Muscle layer of colon (tissue), 2 donors: ENCODE measurements around the gene ARHGEF3.

Experiments
- H3K27ac ChIP-seq: one replicate; pipeline ENCODE4 v1.7.0; 2013; ENCODE audit warnings: low read depth, mild to moderate bottlenecking, low read length, moderate library complexity
- H3K27me3 ChIP-seq, 2 donors: one replicate each; pipeline ENCODE4 v1.7.0; 2013; ENCODE audit warnings: low read length in 2 of 2, mild to moderate bottlenecking in 2 of 2; ENCODE audit not compliant: insufficient read depth in 2 of 2, control insufficient read depth in 1 of 2
- H3K36me3 ChIP-seq: one replicate; pipeline ENCODE4 v1.7.0; 2013; ENCODE audit warnings: mild to moderate bottlenecking, low read length; ENCODE audit not compliant: insufficient read depth
- H3K4me1 ChIP-seq: one replicate; pipeline ENCODE4 v1.7.0; 2013; ENCODE audit warnings: mild to moderate bottlenecking, low read length; ENCODE audit not compliant: insufficient read depth
- H3K4me3 ChIP-seq, 2 donors: one replicate each; pipeline ENCODE4 v1.7.0; 2013; ENCODE audit warnings: low read length in 2 of 2, low read depth in 1 of 2, mild to moderate bottlenecking in 1 of 2, moderate library complexity in 1 of 2
- H3K9ac ChIP-seq: one replicate; pipeline ENCODE4 v1.7.0; 2013; ENCODE audit warnings: low read length
- H3K9me3 ChIP-seq: one replicate; pipeline ENCODE4 v1.7.0; 2013; ENCODE audit warnings: mild to moderate bottlenecking, low read length
- donor health status: abdominal sarcoma.
- donor health status: Adenocarcinoma of cecum.

The ARHGEF3 gene

DNA sequence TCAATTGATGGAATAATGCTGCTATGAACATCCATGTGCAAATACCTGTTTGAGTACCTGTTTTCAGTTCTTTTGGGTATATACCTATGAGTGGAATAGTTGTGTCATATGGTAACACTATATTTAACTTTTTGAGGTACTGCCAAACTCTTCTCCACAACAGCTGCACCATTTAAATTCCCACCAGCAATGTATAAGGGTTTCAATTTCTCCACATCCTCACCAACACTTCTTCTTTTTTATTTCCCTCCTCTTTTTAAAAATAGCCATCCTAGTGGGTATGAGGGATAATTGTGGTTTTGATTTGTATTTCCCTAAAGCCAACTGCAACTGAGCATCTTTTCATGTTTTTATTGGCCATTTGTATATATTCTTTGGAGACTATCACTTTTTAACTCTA, 31.3 kb upstream of the ARHGEF3 start:
- Histone ChIP-seq H3K9ac (no peak overlapping the region), H3K4me3 (no peak overlapping the region), H3K4me1 (no peaks in the 10 kb centered on the region), H3K27ac (no peak overlapping the region), H3K9me3 (no peaks in the 10 kb centered on the region), H3K36me3 (no peaks in the 10 kb centered on the region), H3K27me3 (no peaks in the 10 kb centered on the region)

DNA sequence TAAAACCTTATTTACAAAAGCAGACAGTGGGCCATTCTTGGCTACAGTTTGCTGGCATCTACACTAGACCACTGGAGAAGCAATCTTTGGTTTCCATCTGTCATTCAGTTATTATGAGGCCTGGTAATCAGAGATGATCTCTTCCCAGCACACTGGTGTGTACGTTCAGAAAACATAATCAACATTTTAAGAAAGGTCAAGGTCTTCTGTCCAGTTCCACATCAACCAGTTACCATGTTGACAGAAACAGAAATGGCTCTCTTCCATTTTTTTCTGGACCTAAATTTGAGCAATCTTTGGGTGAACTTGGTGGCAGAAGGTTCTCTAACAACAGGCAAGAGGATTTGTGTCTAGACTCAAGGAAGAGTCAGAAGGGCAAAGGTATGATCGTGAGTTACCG, 29.8 kb upstream of the ARHGEF3 start:
- Histone ChIP-seq H3K36me3 (no peaks in the 10 kb centered on the region), H3K27me3 (no peaks in the 10 kb centered on the region), H3K9me3 (no peaks in the 10 kb centered on the region), H3K4me3 (no peak overlapping the region), H3K9ac (no peak overlapping the region), H3K4me1 (no peaks in the 10 kb centered on the region), H3K27ac (no peak overlapping the region)

DNA sequence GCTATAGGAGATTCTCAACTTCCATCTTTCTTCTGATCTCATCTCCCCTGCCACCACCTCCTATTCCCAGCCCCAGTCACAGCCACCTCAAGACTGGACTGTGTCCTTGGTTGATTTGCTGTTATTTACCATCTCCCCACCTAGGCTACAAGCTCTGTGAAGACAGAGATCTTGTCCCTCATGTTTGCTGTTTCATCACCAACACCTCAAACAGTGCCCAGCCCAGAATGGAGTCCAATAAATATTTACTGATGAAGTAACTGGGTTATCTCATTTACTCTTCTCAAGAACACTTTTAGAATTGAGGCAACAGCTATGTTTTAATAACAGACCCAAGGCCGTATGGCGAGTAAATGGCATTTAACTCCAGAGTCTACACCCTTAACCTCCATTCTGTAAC, 29.1 kb upstream of the ARHGEF3 start:
- Histone ChIP-seq H3K36me3 (no peaks in the 10 kb centered on the region), H3K9me3 (no peaks in the 10 kb centered on the region), H3K27me3 (no peaks in the 10 kb centered on the region), H3K9ac (no peak overlapping the region), H3K4me3 (no peak overlapping the region), H3K27ac (no peak overlapping the region), H3K4me1 (peaks cover 4% of the 10 kb centered on the region)

DNA sequence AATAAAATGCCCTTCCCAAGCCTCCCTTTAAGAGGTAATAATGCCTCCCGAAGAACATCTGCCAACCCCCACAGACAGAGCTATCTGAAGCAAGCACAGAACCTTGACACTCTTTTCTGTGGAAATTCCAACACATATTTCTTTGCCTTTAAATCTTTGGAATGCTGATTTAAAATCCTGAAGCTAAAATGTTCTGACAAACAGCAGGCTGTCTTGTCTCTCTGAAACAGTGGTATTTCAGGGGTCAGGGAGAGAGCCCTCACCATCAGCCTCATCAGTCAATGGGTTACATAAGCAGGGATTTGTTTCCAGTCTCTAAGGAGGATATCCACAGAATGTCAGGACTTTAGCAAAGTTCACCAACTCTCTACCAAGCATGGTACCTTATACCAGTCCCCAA, 27.8 kb upstream of the ARHGEF3 start:
- Histone ChIP-seq H3K27ac (no peak overlapping the region), H3K36me3 (no peaks in the 10 kb centered on the region), H3K9me3 (no peaks in the 10 kb centered on the region), H3K4me1 (peaks cover 17% of the 10 kb centered on the region), H3K27me3 (no peaks in the 10 kb centered on the region), H3K4me3 (no peak overlapping the region), H3K9ac (no peak overlapping the region)

DNA sequence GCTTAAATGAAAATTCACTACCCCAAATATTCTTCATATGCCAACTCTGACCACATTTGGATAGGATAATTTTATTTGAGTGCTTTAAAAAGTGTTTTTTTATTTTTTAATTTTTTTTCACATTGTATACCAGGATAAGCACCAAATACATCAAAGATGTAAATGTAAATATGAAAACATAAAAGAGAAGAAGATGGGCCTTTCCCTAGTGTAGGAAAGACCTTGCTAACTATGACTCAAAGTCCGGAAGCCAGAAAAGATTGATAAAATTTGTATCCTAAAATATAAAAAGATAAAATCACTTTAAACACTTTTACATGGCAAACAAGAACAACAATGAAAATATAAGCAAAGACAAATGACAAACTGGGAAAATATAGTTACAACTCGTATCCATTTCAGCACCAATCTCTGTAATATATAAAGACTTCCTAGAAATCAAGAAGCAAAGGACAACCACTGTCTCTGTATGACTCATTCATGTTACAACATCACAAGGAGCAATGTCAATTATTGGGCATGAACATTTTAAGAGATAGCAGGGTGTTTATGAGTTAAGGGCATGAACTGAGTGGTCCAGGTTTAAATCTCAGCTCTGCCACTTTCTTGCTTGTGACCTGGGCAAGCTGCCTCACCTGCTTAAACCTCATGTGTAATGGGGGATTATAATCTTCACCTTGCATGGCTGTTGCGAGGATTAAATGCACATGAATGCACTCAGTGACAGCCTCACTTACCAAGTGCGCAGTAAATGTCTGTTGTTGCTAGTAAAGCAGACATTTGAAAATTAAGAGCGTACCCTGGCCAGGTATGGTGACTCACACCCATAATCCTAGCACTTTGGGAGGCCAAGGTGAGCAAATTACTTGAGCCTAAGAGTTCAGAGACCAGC, 25.3 kb upstream of the ARHGEF3 start:
- H3K9me3 ChIP-seq, result no peaks in the 10 kb centered on the region
- peaks cover 26% of the 10 kb centered on the region for H3K4me1 ChIP-seq
- no peaks in the 10 kb centered on the region for H3K27me3 ChIP-seq
- H3K4me3 ChIP-seq, result no peak overlapping the region
- H3K9ac ChIP-seq, result no peak overlapping the region
- H3K36me3 ChIP-seq, result no peaks in the 10 kb centered on the region
- H3K27ac ChIP-seq, result no peak overlapping the region

DNA sequence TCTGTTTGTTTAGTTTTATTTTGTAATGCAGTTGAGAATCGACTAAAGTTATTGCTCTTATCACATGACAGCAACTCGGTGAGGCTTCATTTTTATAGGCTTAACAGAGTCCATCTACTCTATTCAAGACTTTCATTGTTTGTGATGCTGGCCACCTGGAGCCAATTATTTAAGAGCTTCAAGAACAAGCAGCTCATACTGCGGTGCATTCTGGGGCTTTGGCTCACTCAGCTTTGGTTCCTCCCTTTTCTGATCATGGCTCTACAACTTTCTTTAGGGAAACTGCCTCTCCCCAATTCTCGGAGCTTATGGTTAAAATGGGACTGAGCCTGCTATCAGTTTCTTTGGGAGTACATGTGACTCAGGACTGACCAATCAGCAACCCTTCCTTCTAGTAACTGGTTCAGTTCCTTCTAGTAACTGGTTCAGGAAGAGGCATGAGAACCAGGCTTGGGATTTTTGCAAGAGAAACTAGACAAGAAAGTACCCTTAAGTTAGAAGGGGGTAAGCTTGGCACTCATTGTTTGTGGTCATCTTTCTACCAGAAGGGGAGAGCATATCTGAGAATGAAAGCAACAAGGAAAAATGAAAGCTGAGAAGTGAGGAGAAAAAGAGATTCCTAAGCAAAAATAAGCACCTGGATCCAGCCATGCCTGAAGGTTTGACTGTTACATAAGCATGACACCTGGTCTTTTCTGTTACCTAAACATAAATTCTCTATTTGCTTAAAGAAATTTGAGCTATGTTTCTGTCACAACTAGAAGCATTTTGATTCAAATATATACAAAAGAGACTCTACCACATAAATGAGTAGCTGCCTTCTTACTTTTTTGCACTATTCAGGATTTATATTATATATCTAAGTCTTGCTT, 24.1 kb upstream of the ARHGEF3 start:
- Histone ChIP-seq H3K27me3 (no peaks in the 10 kb centered on the region), H3K4me1 (peaks cover 26% of the 10 kb centered on the region), H3K36me3 (no peaks in the 10 kb centered on the region), H3K9ac (no peak overlapping the region), H3K4me3 (no peak overlapping the region), H3K9me3 (no peaks in the 10 kb centered on the region), H3K27ac (no peak overlapping the region)

DNA sequence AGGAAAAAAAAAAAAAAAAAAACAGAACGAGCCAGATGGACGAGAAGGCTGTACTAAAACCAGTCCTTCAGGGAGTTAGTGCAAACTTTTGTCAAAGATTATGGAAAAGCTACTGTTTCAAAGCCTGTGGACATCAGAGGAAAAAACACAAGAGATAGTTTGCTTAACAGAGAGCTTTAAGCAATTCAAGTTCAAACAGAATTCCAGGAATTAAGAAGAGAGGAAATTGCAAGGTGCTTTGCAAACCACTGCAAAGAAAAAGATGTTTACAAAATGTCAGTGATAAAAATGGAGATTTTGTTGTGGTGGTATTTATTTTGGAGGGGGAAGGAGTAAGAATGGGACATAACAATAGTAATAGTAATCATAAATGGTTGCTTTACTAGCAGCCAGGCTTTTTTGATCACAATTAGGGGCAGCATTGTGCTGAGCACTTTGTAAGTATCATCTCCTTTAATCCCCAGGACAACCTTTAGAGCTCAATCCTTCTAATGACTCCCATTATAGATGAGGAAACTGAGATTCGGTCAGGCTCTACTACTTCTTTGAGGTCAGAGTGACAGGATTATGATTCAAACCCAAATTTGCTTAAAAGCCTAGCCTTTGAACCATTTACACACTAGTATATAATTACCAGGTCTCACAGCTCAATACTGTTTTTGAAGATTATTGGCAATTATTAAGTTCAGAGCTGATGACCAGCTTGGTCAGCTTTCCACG, 22.4 kb upstream of the ARHGEF3 start:
- H3K36me3 ChIP-seq, result no peaks in the 10 kb centered on the region
- peaks cover 26% of the 10 kb centered on the region for H3K4me1 ChIP-seq
- no peaks in the 10 kb centered on the region for H3K9me3 ChIP-seq
- H3K27ac ChIP-seq, result no peak overlapping the region
- H3K9ac ChIP-seq, result no peak overlapping the region
- no peaks in the 10 kb centered on the region for H3K27me3 ChIP-seq
- no peak overlapping the region for H3K4me3 ChIP-seq

DNA sequence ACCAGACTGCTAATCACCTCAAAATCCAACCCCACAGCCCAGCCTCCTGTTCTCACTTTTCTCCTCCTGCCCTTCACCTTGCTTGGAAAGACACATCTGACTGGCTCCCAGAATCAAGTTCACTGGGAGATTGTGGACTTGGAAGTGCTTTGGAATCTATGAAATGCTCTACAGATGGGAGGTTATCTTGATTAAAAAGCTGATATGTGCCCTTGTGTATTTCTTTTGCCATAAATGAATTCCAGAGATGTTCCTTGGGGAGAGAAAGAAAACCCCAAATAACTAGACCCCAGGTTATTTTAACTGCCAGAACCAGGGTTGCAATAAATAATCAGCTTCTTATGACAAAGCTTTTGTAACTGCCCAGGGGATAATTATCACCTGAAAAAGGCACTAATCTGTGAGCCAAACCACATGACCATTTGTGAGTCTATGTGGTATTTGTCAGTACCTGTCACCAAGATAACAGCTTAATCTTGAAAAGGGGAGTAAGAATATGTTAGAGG, 21.7 kb upstream of the ARHGEF3 start:
- H3K36me3 ChIP-seq, result no peaks in the 10 kb centered on the region
- no peak overlapping the region for H3K9ac ChIP-seq
- no peak overlapping the region for H3K27ac ChIP-seq
- H3K4me3 ChIP-seq, result no peak overlapping the region
- no peaks in the 10 kb centered on the region for H3K27me3 ChIP-seq
- no peaks in the 10 kb centered on the region for H3K9me3 ChIP-seq
- H3K4me1 ChIP-seq, result peaks cover 26% of the 10 kb centered on the region

DNA sequence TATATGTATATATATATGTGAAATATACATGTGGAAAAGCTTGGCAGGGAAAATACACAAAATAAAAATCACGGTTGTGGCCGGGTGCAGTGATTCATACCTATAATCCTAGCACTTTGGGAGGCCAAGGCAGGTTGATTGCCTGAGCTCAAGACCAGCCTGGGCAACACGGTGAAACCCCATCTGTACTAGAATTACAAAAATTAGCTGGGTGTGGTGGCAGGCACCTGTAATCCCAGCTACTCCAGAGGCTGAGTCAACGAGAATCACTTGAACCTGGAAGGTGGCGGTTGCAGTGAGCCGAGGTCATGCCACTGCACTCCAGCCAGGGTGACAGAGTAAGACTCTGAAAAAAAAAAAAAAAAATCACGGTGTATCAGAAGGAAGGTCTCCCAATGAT, 20.8 kb upstream of the ARHGEF3 start:
- Histone ChIP-seq H3K27me3 (no peaks in the 10 kb centered on the region), H3K9ac (no peak overlapping the region), H3K27ac (no peak overlapping the region), H3K4me1 (peaks cover 26% of the 10 kb centered on the region), H3K36me3 (no peaks in the 10 kb centered on the region), H3K4me3 (no peak overlapping the region), H3K9me3 (no peaks in the 10 kb centered on the region)

DNA sequence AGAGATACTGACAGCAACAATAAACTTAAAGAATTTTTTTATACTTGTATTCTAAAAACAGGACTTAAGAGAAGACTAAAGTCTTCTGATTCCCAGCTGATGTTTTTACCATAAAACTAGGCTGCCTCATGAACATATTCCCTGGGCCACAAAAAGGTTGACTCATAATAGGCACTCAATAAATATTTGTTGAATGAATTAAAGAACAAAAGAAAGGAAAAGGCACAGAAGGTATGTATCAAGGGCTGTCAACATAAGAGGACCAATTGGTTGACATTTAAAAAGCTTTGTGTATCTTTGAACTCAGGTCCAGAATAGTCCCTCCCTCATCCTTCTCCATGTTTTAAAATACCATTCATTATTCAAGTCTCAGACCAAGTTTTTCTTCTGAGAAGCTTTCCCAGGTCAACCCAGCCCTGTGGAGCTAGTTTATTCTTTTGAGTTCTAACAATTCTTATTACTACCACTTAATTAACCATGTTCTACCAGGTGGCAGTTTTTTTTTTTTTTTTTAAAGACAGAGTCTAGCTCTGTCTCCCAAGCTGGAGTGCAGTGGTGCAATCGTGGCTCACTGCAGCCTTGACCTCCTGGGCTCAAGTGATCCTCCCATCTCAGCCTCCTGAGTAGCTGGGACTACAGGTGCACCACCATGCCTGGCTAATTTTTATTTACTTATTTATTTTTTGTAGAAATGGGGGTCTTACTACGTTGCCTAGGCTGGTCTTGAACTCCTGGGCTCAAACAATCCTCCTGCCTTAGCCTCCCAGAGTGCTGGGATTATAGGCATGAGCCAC, 17.5 kb upstream of the ARHGEF3 start:
- Histone ChIP-seq H3K27ac (no peak overlapping the region), H3K9ac (no peak overlapping the region), H3K4me1 (peaks cover 7% of the 10 kb centered on the region), H3K9me3 (no peaks in the 10 kb centered on the region), H3K27me3 (no peaks in the 10 kb centered on the region), H3K36me3 (no peaks in the 10 kb centered on the region), H3K4me3 (no peak overlapping the region)
